Measurements from ENCODE around the gene IGSF8.

IGSF8 gene

DNA sequence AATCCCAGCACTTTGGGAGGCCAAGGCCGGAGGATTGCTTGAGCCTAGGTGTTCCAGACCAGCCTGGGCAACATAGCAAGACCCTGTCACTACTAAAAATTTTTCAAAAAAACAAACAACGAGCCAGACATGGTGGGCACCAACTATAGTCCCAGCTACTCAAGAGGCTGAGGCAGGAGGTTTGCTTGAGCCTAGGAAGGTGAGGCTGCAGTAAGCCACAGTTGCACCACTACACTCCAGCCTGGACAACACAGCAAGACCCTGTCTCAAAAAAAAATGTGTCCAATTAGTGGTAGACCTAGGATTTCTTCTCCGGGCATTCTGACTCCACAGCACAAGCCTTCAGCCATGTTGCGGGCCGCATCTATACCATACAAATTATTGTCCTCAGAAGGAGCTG, 6.7 kb upstream of the IGSF8 start:
- Histone ChIP-seq H3K14ac (ENCODE audit: low read length) (no peak overlapping the region), H2BK12ac (ENCODE audit: low read length) (no peak overlapping the region), H3K4me1 (ENCODE audit: control insufficient read depth in 2 of 2, insufficient read depth in 1 of 2, low read depth in 1 of 2, low read length in 2 of 2) (peaks cover 33 to 53% of the 10 kb centered on the region in 2 donors), H2BK120ac (ENCODE audit: low read depth, low read length) (no peak overlapping the region), H2BK15ac (ENCODE audit: low read length) (no peak overlapping the region), H2BK5ac (ENCODE audit: low read length) (no peak overlapping the region), H2AK5ac (ENCODE audit: low read depth, low read length) (no peak overlapping the region), H3K79me1 (ENCODE audit: low read depth, low read length) (no peaks in the 10 kb centered on the region), H4K8ac (ENCODE audit: low read depth, low read length) (no peak overlapping the region), H2AFZ (ENCODE audit: low read length) (no peak overlapping the region), H3K4me3 (ENCODE audit: low read length in 2 of 2) (no peak overlapping the region), H3K36me3 (replicated peaks in 1 of 2; ENCODE audit: control insufficient read depth in 2 of 2, insufficient read depth in 2 of 2, low read length in 2 of 2) (no peaks in the 10 kb centered on the region), H3K9me3 (replicated peaks in 1 of 2; ENCODE audit: control insufficient read depth in 2 of 2, insufficient read depth in 1 of 2, low read depth in 1 of 2, low read length in 2 of 2) (no peaks in the 10 kb centered on the region), H3K27me3 (ENCODE audit: control insufficient read depth in 3 of 3, insufficient read depth in 3 of 3, low read depth in 1 of 3, low read length in 3 of 3) (no peaks in the 10 kb centered on the region), H3K27ac (replicated peaks; ENCODE audit: low read length) (no peak overlapping the region), H4K91ac (ENCODE audit: low read depth, low read length, poor library complexity) (no peak overlapping the region), H3K4ac (ENCODE audit: low read length) (no peak overlapping the region), H3K4me2 (ENCODE audit: insufficient read depth, low read length, poor library complexity, severe bottlenecking) (no peak overlapping the region), H3K9ac (ENCODE audit: low read depth, low read length, poor library complexity) (no peak overlapping the region), H3K18ac (ENCODE audit: low read length) (no peak overlapping the region), H3K23ac (ENCODE audit: low read depth, low read length, poor library complexity) (no peak overlapping the region)
- WGBS, 2 donors (ENCODE audit: extremely low coverage in 2 of 2, insufficient read length in 2 of 2, insufficient replicate concordance in 1 of 2) = no CpG with 5 or more reads among the region's 5 CpGs
- DNase-seq (ENCODE audit: low spot score) = no peak

DNA sequence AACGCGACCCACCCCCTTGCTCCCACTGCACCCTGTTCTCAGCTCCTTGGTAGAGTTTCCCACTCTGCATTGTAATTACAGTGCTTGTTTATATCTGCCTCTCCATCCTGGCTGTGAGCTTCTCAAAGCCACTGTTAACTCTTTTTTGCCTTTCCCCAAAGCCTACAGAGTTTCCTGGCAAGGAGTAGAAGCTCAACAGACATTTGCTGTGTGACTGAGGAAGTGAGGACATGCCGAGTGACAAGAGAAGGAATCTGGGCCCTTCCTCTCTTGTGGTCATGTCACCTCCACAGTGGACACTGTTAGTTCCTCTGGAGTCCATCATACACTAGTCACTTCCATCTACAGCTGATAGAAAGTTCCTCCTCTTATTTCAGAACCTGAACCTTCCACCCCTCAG, 6.1 kb upstream of the IGSF8 start:
- Histone ChIP-seq H3K14ac (ENCODE audit: low read length) (no peak overlapping the region), H4K91ac (ENCODE audit: low read depth, low read length, poor library complexity) (no peak overlapping the region), H2BK120ac (ENCODE audit: low read depth, low read length) (no peak overlapping the region), H3K4me1 (ENCODE audit: control insufficient read depth in 2 of 2, insufficient read depth in 1 of 2, low read depth in 1 of 2, low read length in 2 of 2) (peaks cover 29 to 47% of the 10 kb centered on the region in 2 donors), H3K9ac (ENCODE audit: low read depth, low read length, poor library complexity) (no peak overlapping the region), H2BK15ac (ENCODE audit: low read length) (no peak overlapping the region), H3K79me1 (ENCODE audit: low read depth, low read length) (no peaks in the 10 kb centered on the region), H3K36me3 (replicated peaks in 1 of 2; ENCODE audit: control insufficient read depth in 2 of 2, insufficient read depth in 2 of 2, low read length in 2 of 2) (no peaks in the 10 kb centered on the region), H3K27me3 (ENCODE audit: control insufficient read depth in 3 of 3, insufficient read depth in 3 of 3, low read depth in 1 of 3, low read length in 3 of 3) (no peaks in the 10 kb centered on the region), H3K23ac (ENCODE audit: low read depth, low read length, poor library complexity) (no peak overlapping the region), H3K4me3 (ENCODE audit: low read length in 2 of 2) (no peak overlapping the region), H3K9me3 (replicated peaks in 1 of 2; ENCODE audit: control insufficient read depth in 2 of 2, insufficient read depth in 1 of 2, low read depth in 1 of 2, low read length in 2 of 2) (no peaks in the 10 kb centered on the region), H3K27ac (replicated peaks; ENCODE audit: low read length) (no peak overlapping the region), H2AK5ac (ENCODE audit: low read depth, low read length) (no peak overlapping the region), H3K4ac (ENCODE audit: low read length) (no peak overlapping the region), H4K8ac (ENCODE audit: low read depth, low read length) (no peak overlapping the region), H2BK12ac (ENCODE audit: low read length) (no peak overlapping the region), H3K18ac (ENCODE audit: low read length) (no peak overlapping the region), H2BK5ac (ENCODE audit: low read length) (no peak overlapping the region), H3K4me2 (ENCODE audit: insufficient read depth, low read length, poor library complexity, severe bottlenecking) (no peak overlapping the region), H2AFZ (ENCODE audit: low read length) (peak overlapping the region; percentile 67)
- no peak for DNase-seq (ENCODE audit: low spot score)
- WGBS, 2 donors (ENCODE audit: extremely low coverage in 2 of 2, insufficient read length in 2 of 2, insufficient replicate concordance in 1 of 2) = no CpG with 5 or more reads among the region's 3 CpGs

DNA sequence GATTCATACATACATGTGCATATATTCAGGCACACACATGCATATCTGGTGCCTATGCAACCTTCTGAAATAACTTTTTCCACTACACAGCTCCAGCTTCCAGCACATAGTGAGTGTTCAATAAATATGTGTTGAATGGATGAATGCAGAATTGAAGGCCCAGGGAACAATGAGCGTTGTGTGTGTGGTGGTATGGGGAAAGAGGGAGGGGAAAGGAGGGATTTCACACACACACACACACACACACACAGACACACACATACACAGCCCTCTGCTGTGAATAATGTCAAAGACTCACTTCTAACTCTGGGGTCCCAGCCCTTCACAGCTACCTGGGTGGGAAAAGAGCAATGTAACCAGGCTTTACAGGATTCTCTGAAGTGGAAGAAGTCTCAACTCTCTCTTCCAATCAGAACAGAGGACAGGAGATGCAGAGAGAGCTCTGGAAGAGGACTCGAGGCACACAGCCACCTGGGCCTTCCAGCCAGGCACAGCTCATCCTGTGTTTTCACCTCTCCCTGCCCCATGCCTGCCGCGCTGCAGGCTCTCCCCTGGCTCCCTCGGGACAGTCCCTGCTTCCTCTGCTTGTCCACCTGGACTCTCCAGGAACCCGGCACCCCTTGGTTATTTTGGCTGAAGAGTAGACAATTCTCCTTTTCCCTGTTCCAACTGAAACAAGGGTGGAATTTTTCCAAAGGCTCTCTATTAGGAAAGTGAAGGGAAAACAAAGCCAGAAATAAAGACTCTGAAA, 5.4 kb upstream of the IGSF8 start:
- Histone ChIP-seq H3K4me1 (ENCODE audit: control insufficient read depth in 2 of 2, insufficient read depth in 1 of 2, low read depth in 1 of 2, low read length in 2 of 2) (peaks cover 28 to 43% of the 10 kb centered on the region in 2 donors), H3K18ac (ENCODE audit: low read length) (peak overlapping the region; percentile 70), H3K79me1 (ENCODE audit: low read depth, low read length) (no peaks in the 10 kb centered on the region), H3K4me2 (ENCODE audit: insufficient read depth, low read length, poor library complexity, severe bottlenecking) (no peak overlapping the region), H3K9me3 (replicated peaks in 1 of 2; ENCODE audit: control insufficient read depth in 2 of 2, insufficient read depth in 1 of 2, low read depth in 1 of 2, low read length in 2 of 2) (no peaks in the 10 kb centered on the region), H4K91ac (ENCODE audit: low read depth, low read length, poor library complexity) (no peak overlapping the region), H2BK5ac (ENCODE audit: low read length) (no peak overlapping the region), H3K27me3 (ENCODE audit: control insufficient read depth in 3 of 3, insufficient read depth in 3 of 3, low read depth in 1 of 3, low read length in 3 of 3) (no peaks in the 10 kb centered on the region), H2BK12ac (ENCODE audit: low read length) (no peak overlapping the region), H3K4ac (ENCODE audit: low read length) (no peak overlapping the region), H2BK120ac (ENCODE audit: low read depth, low read length) (no peak overlapping the region), H2AFZ (ENCODE audit: low read length) (peak overlapping the region; percentile 67), H3K9ac (ENCODE audit: low read depth, low read length, poor library complexity) (no peak overlapping the region), H4K8ac (ENCODE audit: low read depth, low read length) (no peak overlapping the region), H3K14ac (ENCODE audit: low read length) (no peak overlapping the region), H2AK5ac (ENCODE audit: low read depth, low read length) (no peak overlapping the region), H2BK15ac (ENCODE audit: low read length) (no peak overlapping the region), H3K4me3 (ENCODE audit: low read length in 2 of 2) (no peak overlapping the region), H3K23ac (ENCODE audit: low read depth, low read length, poor library complexity) (no peak overlapping the region), H3K27ac (replicated peaks; ENCODE audit: low read length) (no peak overlapping the region), H3K36me3 (replicated peaks in 1 of 2; ENCODE audit: control insufficient read depth in 2 of 2, insufficient read depth in 2 of 2, low read length in 2 of 2) (no peaks in the 10 kb centered on the region)
- DNase-seq (ENCODE audit: low spot score) = no peak
- no CpG with 5 or more reads among the region's 6 CpGs for WGBS, 2 donors (ENCODE audit: extremely low coverage in 2 of 2, insufficient read length in 2 of 2, insufficient replicate concordance in 1 of 2)

DNA sequence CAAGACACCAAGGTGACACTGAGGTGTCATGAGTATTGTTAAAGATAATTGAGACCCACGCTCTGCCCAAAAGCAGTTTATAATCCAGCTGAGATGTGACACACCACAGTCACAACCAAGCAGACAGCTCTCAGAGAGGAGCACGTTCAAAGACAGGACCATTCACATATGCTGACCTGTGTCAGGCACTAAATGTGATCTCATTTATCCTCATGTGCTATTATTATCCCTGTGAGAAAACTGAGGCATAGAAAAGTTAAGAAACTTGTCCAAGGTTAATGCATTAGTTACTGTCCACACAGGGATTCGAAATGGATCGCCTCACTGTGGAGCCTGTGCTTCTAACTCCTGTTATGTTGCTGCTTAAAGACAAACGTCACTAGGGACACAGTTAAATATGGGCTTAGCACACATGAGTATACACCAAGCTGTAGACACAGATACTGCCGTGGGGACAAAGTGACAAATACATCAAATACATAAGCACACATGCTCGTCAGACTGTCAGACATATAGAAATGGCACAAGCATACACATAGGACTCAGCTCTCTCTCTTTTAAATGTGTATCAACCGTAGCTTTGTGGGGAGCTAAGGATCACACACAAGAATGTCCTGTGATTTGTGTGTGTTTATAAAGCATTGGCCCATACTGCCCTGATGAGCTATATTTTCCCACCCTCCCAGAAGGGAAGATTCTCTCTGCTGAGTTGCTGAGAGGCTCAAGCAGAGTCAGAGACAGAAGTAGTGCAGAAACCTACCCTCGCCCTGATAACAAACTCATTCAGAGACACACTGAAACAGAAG, 3.5 kb upstream of the IGSF8 start:
- Histone ChIP-seq H3K14ac (ENCODE audit: low read length) (no peak overlapping the region), H4K91ac (ENCODE audit: low read depth, low read length, poor library complexity) (no peak overlapping the region), H3K9me3 (replicated peaks in 1 of 2; ENCODE audit: control insufficient read depth in 2 of 2, insufficient read depth in 1 of 2, low read depth in 1 of 2, low read length in 2 of 2) (no peaks in the 10 kb centered on the region), H3K4me1 (ENCODE audit: control insufficient read depth in 2 of 2, insufficient read depth in 1 of 2, low read depth in 1 of 2, low read length in 2 of 2) (peaks cover 31 to 47% of the 10 kb centered on the region in 2 donors), H4K8ac (ENCODE audit: low read depth, low read length) (no peak overlapping the region), H3K9ac (ENCODE audit: low read depth, low read length, poor library complexity) (no peak overlapping the region), H3K4me3 (ENCODE audit: low read length in 2 of 2) (no peak overlapping the region), H3K18ac (ENCODE audit: low read length) (no peak overlapping the region), H3K27me3 (ENCODE audit: control insufficient read depth in 3 of 3, insufficient read depth in 3 of 3, low read depth in 1 of 3, low read length in 3 of 3) (no peaks in the 10 kb centered on the region), H3K27ac (replicated peaks; ENCODE audit: low read length) (no peak overlapping the region), H2AFZ (ENCODE audit: low read length) (peak overlapping the region; percentile 62), H3K36me3 (replicated peaks in 1 of 2; ENCODE audit: control insufficient read depth in 2 of 2, insufficient read depth in 2 of 2, low read length in 2 of 2) (no peaks in the 10 kb centered on the region), H2BK5ac (ENCODE audit: low read length) (no peak overlapping the region), H2BK12ac (ENCODE audit: low read length) (no peak overlapping the region), H2BK15ac (ENCODE audit: low read length) (no peak overlapping the region), H2BK120ac (ENCODE audit: low read depth, low read length) (no peak overlapping the region), H3K4ac (ENCODE audit: low read length) (no peak overlapping the region), H3K79me1 (ENCODE audit: low read depth, low read length) (no peaks in the 10 kb centered on the region), H2AK5ac (ENCODE audit: low read depth, low read length) (peak overlapping the region; percentile 4), H3K23ac (ENCODE audit: low read depth, low read length, poor library complexity) (no peak overlapping the region), H3K4me2 (ENCODE audit: insufficient read depth, low read length, poor library complexity, severe bottlenecking) (no peak overlapping the region)
- WGBS, 2 donors (ENCODE audit: extremely low coverage in 2 of 2, insufficient read length in 2 of 2, insufficient replicate concordance in 1 of 2) = no CpG with 5 or more reads among the region's 9 CpGs
- DNase-seq (ENCODE audit: low spot score) = no peak
